Peyer's patch (tissue), 4 donors: ENCODE measurements around the gene WSCD1. TPM values are rescaled to one million over a fixed set of nuclear protein-coding genes. Genes with fewer than 3 reads are reported as not detected.

Experiments
- DNase-seq, 3 donors: peaks; one replicate each; pipeline ENCODE4 v3.0.0-alpha.2; 2017 to 2019
- H3K27ac ChIP-seq, 4 donors: fragments of 200-600 bp; sonication (generic); one replicate each; pipeline ENCODE4 v1.5.1; 2016 to 2019
- H3K27me3 ChIP-seq, 2 donors: fragments of 200-600 bp; sonication (generic); one replicate each; pipeline ENCODE4 v1.5.1; 2019
- H3K36me3 ChIP-seq, 3 donors: fragments of 200-600 bp; sonication (generic); one replicate each; pipeline ENCODE4 v1.5.1; 2016 to 2019
- H3K4me1 ChIP-seq, 4 donors: fragments of 200-600 bp; sonication (generic); one replicate each; pipeline ENCODE4 v1.5.1; 2016 to 2019
- H3K4me3 ChIP-seq, 4 donors: fragments of 200-600 bp; sonication (generic); 1 replicate in 3 of 4; 2 replicates in 1 of 4; pipeline ENCODE4 v1.5.1; 2016 to 2019; ENCODE audit warnings: mild to moderate bottlenecking in 1 of 4
- H3K9me3 ChIP-seq, 4 donors: fragments of 200-600 bp; sonication (generic); one replicate each; pipeline ENCODE4 v1.5.1; 2016 to 2019; ENCODE audit warnings: mild to moderate bottlenecking in 1 of 4
- POLR2A ChIP-seq, 2 donors: fragments of 450-650 bp; IDR thresholded peaks; one replicate each; pipeline ENCODE4 v1.5.1; 2017; ENCODE audit warnings: antibody characterized with exemption in 2 of 2, mild to moderate bottlenecking in 2 of 2, moderate library complexity in 2 of 2
- total RNA-seq, 4 donors: library from RNA; depleted of rRNA; stranded (reverse); fragments of >200 nt; gene quantifications; one replicate each; pipeline ENCODE4 v1.1.0, GENCODE V29; 2016
- TF ChIP-seq, protein P1 (sequence below), 6 experiments: fragments of 450-650 bp in 4 of 6; fragments of 200-600 bp in 2 of 6; sonication (generic) in 1 of 6; IDR thresholded peaks; one replicate each; pipeline ENCODE4 v1.5.1; 2017 to 2019; ENCODE audit warnings: antibody characterized with exemption in 6 of 6, mild to moderate bottlenecking in 3 of 6, moderate library complexity in 1 of 6

The WSCD1 gene
- total RNA-seq, 4 donors from 2014 or later = 5.8 to 47.3 (median 42.9) TPM

DNA sequence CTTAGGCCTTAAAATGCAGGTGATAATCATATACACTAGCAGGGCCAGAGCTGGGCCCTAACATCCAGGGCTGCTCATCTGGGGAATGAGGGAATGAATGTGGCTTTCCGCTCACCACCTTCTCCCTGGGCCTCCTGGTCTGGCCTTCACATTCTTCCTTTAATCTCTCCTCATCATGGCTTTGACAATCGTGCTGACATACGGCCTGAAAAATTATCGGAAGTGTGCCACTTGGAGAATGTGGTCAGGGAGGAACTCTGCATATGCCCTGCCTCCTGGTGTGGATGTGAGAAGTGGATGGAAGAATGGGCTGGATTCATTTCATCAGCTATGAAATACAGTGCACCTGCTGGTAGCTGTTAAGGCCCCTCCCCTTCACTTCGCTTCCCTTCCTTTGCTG is 2.4 kb downstream of the WSCD1 start:
- H3K4me1 ChIP-seq = no peaks in the 10 kb centered on the region
- TF ChIP-seq, protein P1, sequence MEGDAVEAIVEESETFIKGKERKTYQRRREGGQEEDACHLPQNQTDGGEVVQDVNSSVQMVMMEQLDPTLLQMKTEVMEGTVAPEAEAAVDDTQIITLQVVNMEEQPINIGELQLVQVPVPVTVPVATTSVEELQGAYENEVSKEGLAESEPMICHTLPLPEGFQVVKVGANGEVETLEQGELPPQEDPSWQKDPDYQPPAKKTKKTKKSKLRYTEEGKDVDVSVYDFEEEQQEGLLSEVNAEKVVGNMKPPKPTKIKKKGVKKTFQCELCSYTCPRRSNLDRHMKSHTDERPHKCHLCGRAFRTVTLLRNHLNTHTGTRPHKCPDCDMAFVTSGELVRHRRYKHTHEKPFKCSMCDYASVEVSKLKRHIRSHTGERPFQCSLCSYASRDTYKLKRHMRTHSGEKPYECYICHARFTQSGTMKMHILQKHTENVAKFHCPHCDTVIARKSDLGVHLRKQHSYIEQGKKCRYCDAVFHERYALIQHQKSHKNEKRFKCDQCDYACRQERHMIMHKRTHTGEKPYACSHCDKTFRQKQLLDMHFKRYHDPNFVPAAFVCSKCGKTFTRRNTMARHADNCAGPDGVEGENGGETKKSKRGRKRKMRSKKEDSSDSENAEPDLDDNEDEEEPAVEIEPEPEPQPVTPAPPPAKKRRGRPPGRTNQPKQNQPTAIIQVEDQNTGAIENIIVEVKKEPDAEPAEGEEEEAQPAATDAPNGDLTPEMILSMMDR (IDR thresholded peaks at IDR 0.05) = no peak
- no peak for TF ChIP-seq POLR2A (IDR thresholded peaks at IDR 0.05)
- no peaks in the 10 kb centered on the region for H3K27me3 ChIP-seq
- H3K4me3 ChIP-seq = no peak overlapping the region
- no peak for DNase-seq
- H3K27ac ChIP-seq = no peak overlapping the region
- H3K9me3 ChIP-seq = no peaks in the 10 kb centered on the region
- H3K36me3 ChIP-seq = no peaks in the 10 kb centered on the region

DNA sequence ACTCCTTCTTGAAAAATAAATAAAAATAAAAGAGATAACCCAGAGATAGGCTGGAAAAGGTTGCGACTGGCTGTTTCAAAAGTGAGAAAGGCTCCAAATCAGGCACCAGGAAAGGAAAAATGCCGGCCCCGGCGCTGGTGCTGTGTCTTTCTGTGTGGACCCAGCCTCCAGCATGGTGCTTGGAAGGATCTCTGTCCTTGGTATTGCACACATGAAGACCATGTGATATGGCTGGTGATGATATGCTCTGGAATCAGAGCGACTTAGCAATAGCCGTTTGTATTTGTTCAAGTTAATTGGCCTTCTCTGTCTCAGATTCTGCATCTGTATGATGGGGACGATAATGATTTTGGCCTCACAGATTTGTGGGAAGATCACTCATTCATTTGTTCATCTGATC is 3.4 kb downstream of the WSCD1 start:
- H3K4me1 ChIP-seq = no peaks in the 10 kb centered on the region
- DNase-seq = no peak
- no peak for TF ChIP-seq POLR2A (IDR thresholded peaks at IDR 0.05)
- TF ChIP-seq, protein P1 (IDR thresholded peaks at IDR 0.05) = no peak
- H3K9me3 ChIP-seq = no peaks in the 10 kb centered on the region
- no peaks in the 10 kb centered on the region for H3K27me3 ChIP-seq
- H3K27ac ChIP-seq = no peak overlapping the region
- H3K36me3 ChIP-seq = no peaks in the 10 kb centered on the region
- H3K4me3 ChIP-seq = no peak overlapping the region

DNA sequence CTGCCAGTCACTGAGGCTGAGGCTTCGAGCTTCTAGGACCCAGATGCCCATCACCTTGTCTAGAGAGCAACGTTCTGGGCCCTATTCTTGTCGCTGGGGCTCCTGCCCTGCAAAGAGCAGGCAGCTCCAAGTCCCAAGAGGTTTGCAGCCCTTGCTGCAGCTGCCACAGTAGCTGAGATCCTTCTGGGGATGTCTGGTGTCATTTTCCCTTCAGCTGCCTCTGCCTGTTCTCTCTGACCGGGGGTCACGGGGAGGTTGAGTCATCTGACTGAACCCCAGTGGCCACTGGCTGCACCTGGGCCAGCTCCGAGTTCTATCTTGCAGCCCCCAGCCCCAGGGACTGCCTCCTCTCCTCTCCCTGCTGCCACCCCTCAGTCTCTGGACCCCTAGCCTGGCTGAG is 4.9 kb downstream of the WSCD1 start:
- no peaks in the 10 kb centered on the region for H3K27me3 ChIP-seq
- no peak for DNase-seq
- H3K9me3 ChIP-seq = no peaks in the 10 kb centered on the region
- no peak for TF ChIP-seq POLR2A (IDR thresholded peaks at IDR 0.05)
- TF ChIP-seq, protein P1 (IDR thresholded peaks at IDR 0.05) = no peak
- no peak overlapping the region for H3K27ac ChIP-seq
- H3K4me1 ChIP-seq = no peaks in the 10 kb centered on the region
- H3K4me3 ChIP-seq = no peak overlapping the region
- H3K36me3 ChIP-seq = peaks cover 0 to under 1% (median 0%) of the 10 kb centered on the region in 3 donors

DNA sequence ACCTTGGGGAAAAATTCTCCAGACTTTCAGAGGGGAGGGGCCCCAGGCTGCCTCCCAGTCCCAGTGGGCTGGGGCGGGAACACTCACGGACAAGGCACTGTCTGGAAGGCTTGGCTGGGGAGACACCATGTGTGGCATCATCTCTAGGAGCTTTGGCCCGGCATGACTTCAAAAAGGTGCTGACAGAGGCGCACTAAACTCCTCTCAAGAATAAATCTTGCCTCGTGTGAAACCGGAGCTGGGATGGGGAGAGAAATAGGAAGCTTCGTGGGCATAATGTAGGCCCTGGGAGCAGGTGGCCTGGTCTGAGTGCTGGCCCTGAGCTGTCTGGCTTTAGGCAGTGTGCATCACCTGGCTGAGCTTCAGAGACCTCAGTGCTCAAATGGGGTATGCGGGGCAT is 5.7 kb downstream of the WSCD1 start:
- H3K27me3 ChIP-seq = no peaks in the 10 kb centered on the region
- H3K4me1 ChIP-seq = no peaks in the 10 kb centered on the region

DNA sequence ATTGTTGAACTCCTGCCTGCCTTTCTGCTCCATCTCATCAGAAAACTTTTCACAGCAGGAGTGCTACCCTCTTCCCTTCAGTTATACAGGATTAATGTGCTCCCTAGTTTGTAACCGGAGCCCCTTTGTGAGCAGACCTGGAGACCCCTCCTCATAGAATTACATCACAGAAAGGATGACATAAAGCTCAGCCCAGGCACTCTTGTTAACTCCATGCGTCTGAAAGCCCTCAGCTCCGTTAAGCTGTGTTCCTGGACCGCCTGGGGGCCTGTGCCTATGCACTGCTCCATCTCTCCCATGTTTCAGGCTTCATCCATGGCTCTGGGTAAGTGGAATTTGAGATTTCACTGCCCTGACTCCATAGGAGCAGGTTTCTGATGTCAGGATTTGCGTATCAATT is 7.6 kb downstream of the WSCD1 start:
- peaks cover 0 to 13% (median 0%) of the 10 kb centered on the region in 3 donors for H3K36me3 ChIP-seq
- H3K4me1 ChIP-seq = no peaks in the 10 kb centered on the region
- H3K27me3 ChIP-seq = no peaks in the 10 kb centered on the region
- H3K4me3 ChIP-seq = no peak overlapping the region
- DNase-seq = no peak
- no peak overlapping the region for H3K27ac ChIP-seq
- no peaks in the 10 kb centered on the region for H3K9me3 ChIP-seq
- TF ChIP-seq POLR2A (IDR thresholded peaks at IDR 0.05) = no peak
- TF ChIP-seq, protein P1 (IDR thresholded peaks at IDR 0.05) = no peak

More for the DNA sequence above, 5.7 kb downstream of the WSCD1 start:
- TF ChIP-seq, protein P1 (IDR thresholded peaks at IDR 0.05) = no peak
- TF ChIP-seq POLR2A (IDR thresholded peaks at IDR 0.05) = no peak
- peaks cover 0 to 8% (median 0%) of the 10 kb centered on the region in 3 donors for H3K36me3 ChIP-seq
- no peak for DNase-seq
- H3K27ac ChIP-seq = no peak overlapping the region
- H3K4me3 ChIP-seq = no peak overlapping the region
- H3K9me3 ChIP-seq = no peaks in the 10 kb centered on the region

- no peak overlapping the region for H3K4me3 ChIP-seq
- no peaks in the 10 kb centered on the region for H3K4me1 ChIP-seq
- no peaks in the 10 kb centered on the region for H3K27me3 ChIP-seq
- H3K36me3 ChIP-seq = peaks cover 0 to 13% (median 0%) of the 10 kb centered on the region in 3 donors
- H3K9me3 ChIP-seq = no peaks in the 10 kb centered on the region
- H3K27ac ChIP-seq = no peak overlapping the region
- DNase-seq = no peak
- no peak for TF ChIP-seq POLR2A (IDR thresholded peaks at IDR 0.05)
- TF ChIP-seq, protein P1 (IDR thresholded peaks at IDR 0.05) = no peak
Observed at GRCh38 chr17:6078458-6078871, 8.3 kb downstream of the WSCD1 start.
